A673 (cell line): ENCODE measurements around the gene MTX1.

Experiments used
- CTCF ChIP-seq: fragments of 300-800, 200-600 bp; sonication (generic); conservative IDR thresholded peaks from 2 replicates; pipeline ENCODE4 v1.5.1; 2017; ENCODE audit warnings: low read depth, mild to moderate bottlenecking, antibody characterized with exemption, low read length, moderate library complexity, mixed read lengths
- EZH2 ChIP-seq: fragments of 200-600 bp; sonication (generic); IDR thresholded peaks from 2 replicates; pipeline ENCODE4 v1.6.1; 2017; ENCODE audit warnings: borderline replicate concordance, low read depth, mild to moderate bottlenecking, mixed read lengths, antibody characterized with exemption, low read length; ENCODE audit not compliant: poor library complexity, severe bottlenecking

GRCh38 chr1:155177192-155177917 is 31.1 kb upstream of the MTX1 start:
- no peak for TF ChIP-seq EZH2
- TF ChIP-seq CTCF: no peak
